Measurements from ENCODE around the gene ZDHHC24.

Gene ZDHHC24

DNA sequence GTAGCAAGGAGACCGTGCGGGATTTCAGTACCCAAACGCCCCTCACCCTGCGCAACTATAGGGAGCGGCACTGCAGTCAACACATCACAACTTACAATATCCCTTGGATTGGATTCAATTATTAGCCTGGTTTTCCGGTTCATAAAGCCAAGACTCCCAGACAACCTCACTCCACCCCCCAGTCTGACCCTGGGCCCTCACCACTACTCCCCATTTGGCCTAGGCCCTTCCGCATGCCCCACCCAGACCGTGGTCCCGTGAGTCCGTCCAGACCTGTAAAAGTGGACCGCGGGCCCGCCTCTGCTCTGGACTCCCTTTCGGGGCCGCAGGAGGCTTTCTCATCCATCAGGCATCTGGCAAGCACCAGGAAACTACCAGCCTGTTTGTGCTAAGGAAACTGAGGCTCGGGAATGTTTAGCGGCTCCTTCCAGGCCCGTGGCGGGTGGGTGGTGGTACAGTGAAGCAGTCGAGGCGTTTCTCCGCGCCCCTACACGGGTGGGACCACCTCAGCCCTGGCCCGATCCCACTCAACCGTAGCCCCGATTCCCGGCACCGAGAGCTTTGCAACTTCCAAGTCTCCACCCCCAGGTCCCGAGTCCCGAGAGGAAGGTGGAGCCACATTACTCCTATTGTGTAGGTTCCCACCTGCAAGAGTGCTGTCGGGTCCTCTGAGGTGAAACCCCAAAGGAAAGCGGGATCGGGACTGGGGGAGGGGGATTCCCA is 66.3 kb downstream of the ZDHHC24 start:
- peak; percentile 37 for DNase-seq (ENCODE audit: low read depth)
- TF ChIP-seq CTCF (IDR thresholded peaks at IDR 0.05; ENCODE audit: low read length, missing control alignments) = no peak
- H3K4me3 ChIP-seq (replicated peaks; ENCODE audit: low read depth, low read length) = peak overlapping the region; percentile 91

DNA sequence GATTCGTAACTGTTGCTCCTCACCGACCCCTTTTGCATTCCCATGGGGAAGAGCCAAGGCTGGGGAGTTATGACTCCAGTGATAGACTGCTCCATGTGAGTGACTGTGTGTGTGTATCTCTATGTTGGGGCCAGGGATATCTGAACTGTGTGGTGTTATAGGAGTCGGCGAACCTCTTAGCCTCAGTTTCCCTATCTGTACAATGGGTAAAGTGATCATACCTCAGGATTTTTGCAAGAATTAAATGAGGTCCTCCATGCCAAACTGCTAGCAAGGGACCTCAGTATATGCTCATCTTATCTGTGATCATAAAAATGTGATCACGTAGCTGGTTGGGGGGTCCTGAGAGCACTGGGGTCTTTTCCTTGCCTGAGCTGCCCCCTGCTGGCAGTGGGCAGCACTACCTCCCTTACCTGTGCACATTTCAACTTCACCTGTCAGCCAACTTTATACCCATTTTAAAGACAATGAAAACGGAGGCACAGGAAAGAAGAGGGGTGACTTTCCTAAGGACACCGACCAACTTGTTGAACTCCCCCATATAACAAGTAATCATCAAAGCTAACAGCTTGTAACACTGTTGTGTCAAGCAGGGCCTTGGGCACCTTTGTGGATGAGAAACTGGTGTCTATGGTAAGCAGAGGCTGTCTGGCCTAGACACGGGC is 67.0 kb downstream of the ZDHHC24 start:
- DNase-seq (ENCODE audit: low read depth) = peak; percentile 19
- peak overlapping the region; percentile 91 for H3K4me3 ChIP-seq (replicated peaks; ENCODE audit: low read depth, low read length)
- TF ChIP-seq CTCF (IDR thresholded peaks at IDR 0.05; ENCODE audit: low read length, missing control alignments) = peak; percentile 77

- no peak for TF ChIP-seq CTCF (IDR thresholded peaks at IDR 0.05; ENCODE audit: low read length, missing control alignments)
- H3K4me3 ChIP-seq (replicated peaks; ENCODE audit: low read depth, low read length) = no peak overlapping the region
- no peak for DNase-seq (ENCODE audit: low read depth)
These were observed 68.3 kb downstream of the ZDHHC24 start for GRCh38 chr11:66477263-66478201.

- H3K4me3 ChIP-seq (replicated peaks; ENCODE audit: low read depth, low read length) = no peak overlapping the region
- no peak for TF ChIP-seq CTCF (IDR thresholded peaks at IDR 0.05; ENCODE audit: low read length, missing control alignments)
- no peak for DNase-seq (ENCODE audit: low read depth)
These were observed 69.0 kb downstream of the ZDHHC24 start for GRCh38 chr11:66476841-66477251.

- H3K4me3 ChIP-seq (replicated peaks; ENCODE audit: low read depth, low read length) = no peak overlapping the region
- TF ChIP-seq CTCF (IDR thresholded peaks at IDR 0.05; ENCODE audit: low read length, missing control alignments) = no peak
- DNase-seq (ENCODE audit: low read depth) = no peak
These were observed 69.5 kb downstream of the ZDHHC24 start for GRCh38 chr11:66476173-66476840.

GRCh38 chr11:66475349-66476172 is 70.3 kb downstream of the ZDHHC24 start:
- TF ChIP-seq CTCF (IDR thresholded peaks at IDR 0.05; ENCODE audit: low read length, missing control alignments) = no peak
- no peak overlapping the region for H3K4me3 ChIP-seq (replicated peaks; ENCODE audit: low read depth, low read length)
- no peak for DNase-seq (ENCODE audit: low read depth)

Data from fibroblast of pulmonary artery (primary cell).